ENCODE measurements around the gene ZNF735.

DNA sequence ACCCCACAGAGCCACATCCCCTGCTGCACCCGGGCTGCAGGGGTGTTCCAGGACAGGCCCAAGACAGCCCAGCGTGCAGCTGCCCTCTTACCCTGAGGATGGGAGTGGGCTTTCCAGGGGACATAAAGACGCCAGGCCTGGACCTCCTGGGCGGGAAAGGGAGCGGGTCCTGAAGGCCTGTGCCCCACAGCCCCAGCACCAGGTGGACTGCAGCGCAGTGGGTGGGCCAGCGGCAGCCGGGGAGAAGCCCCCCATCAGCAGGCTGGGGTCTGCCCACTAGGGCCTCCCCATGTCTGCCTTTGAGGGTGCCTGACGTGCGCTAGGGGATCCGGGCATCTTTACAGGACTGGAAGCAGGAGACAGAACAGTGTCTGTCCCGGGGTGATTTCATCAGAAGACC is 22.6 kb upstream of the ZNF735 start:
- TF ChIP-seq, protein P1, sequence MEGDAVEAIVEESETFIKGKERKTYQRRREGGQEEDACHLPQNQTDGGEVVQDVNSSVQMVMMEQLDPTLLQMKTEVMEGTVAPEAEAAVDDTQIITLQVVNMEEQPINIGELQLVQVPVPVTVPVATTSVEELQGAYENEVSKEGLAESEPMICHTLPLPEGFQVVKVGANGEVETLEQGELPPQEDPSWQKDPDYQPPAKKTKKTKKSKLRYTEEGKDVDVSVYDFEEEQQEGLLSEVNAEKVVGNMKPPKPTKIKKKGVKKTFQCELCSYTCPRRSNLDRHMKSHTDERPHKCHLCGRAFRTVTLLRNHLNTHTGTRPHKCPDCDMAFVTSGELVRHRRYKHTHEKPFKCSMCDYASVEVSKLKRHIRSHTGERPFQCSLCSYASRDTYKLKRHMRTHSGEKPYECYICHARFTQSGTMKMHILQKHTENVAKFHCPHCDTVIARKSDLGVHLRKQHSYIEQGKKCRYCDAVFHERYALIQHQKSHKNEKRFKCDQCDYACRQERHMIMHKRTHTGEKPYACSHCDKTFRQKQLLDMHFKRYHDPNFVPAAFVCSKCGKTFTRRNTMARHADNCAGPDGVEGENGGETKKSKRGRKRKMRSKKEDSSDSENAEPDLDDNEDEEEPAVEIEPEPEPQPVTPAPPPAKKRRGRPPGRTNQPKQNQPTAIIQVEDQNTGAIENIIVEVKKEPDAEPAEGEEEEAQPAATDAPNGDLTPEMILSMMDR (IDR thresholded peaks at IDR 0.05 in 8 of 11, conservative IDR thresholded peaks at IDR 0.05 in 3 of 11), result no peak
- no peak for TF ChIP-seq POLR2AphosphoS5 (IDR thresholded peaks at IDR 0.05)

All from spleen (tissue), 7 donors.